Fibroblast of lung (primary cell): ENCODE results near the gene CCDC174.

Experiments
- CTCF ChIP-seq, 2 donors: IDR thresholded peaks in 1 of 2; conservative IDR thresholded peaks in 1 of 2; 1 replicate in 1 of 2; 2 replicates in 1 of 2; pipeline ENCODE4 v1.5.1; 2011 to 2012; ENCODE audit warnings: low read length in 2 of 2, control low read depth in 1 of 2, inconsistent platforms in 1 of 2, low read depth in 1 of 2, mild to moderate bottlenecking in 1 of 2
- EZH2 ChIP-seq: IDR thresholded peaks from 2 replicates; pipeline ENCODE4 v1.5.1; 2012; ENCODE audit warnings: low read length, control low read depth, mild to moderate bottlenecking; ENCODE audit errors: missing control alignments

GRCh38 chr3:14622368-14622767, 29.2 kb upstream of the CCDC174 start:
- no peak for TF ChIP-seq CTCF (conservative IDR thresholded peaks at IDR 0.05 in 1 of 2, IDR thresholded peaks at IDR 0.05 in 1 of 2; ENCODE audit: low read depth in 1 of 2, low read length in 2 of 2)
- no peak for TF ChIP-seq EZH2
